ENCODE measurements around the gene AGFG2.

The AGFG2 gene

GRCh38 chr7:100604976-100605911 is 66.2 kb downstream of the AGFG2 start:
- peak overlapping the region; percentile 21 for H3K4me3 ChIP-seq (ENCODE audit: low read depth, low read length)

- no peak overlapping the region for H3K4me3 ChIP-seq (ENCODE audit: low read depth, low read length)
Observed at GRCh38 chr7:100606313-100606712, 67.3 kb downstream of the AGFG2 start.

- H3K4me3 ChIP-seq (ENCODE audit: low read depth, low read length): no peak overlapping the region
Observed at GRCh38 chr7:100607111-100607510, 68.1 kb downstream of the AGFG2 start.

- H3K4me3 ChIP-seq (ENCODE audit: low read depth, low read length): no peak overlapping the region
Observed at GRCh38 chr7:100609958-100610357, 71.0 kb downstream of the AGFG2 start.

- peak within 1 kb of the TSS; percentile 72 for H3K4me3 ChIP-seq (ENCODE audit: low read depth, low read length)
Observed at GRCh38 chr7:100611983-100612729, 73.2 kb downstream of the AGFG2 start, which contains the start of gene MOSPD3. Gene MOSPD3, plus strand, starts transcription at chr7:100612540. Its CDS starts 252 bp downstream, at chr7:100612792.

- peak overlapping the region; percentile 47 for H3K4me3 ChIP-seq (ENCODE audit: low read depth, low read length)
Observed at GRCh38 chr7:100612730-100613390, 73.9 kb downstream of the AGFG2 start.

GRCh38 chr7:100613412-100614175 is 74.6 kb downstream of the AGFG2 start:
- H3K4me3 ChIP-seq (ENCODE audit: low read depth, low read length): no peak overlapping the region

- no peak overlapping the region for H3K4me3 ChIP-seq (ENCODE audit: low read depth, low read length)
Observed at GRCh38 chr7:100614308-100614861, 75.4 kb downstream of the AGFG2 start.

Data from iPS-11a (cell line).